GOT3 (cell line): ENCODE measurements around the gene SH3BP4.

Experiments
- DNase-seq: peaks from one replicate; lab custom pipeline; 2025; ENCODE audit warnings: mixed read lengths; lab: John Stamatoyannopoulos, UW

SH3BP4 gene

DNA sequence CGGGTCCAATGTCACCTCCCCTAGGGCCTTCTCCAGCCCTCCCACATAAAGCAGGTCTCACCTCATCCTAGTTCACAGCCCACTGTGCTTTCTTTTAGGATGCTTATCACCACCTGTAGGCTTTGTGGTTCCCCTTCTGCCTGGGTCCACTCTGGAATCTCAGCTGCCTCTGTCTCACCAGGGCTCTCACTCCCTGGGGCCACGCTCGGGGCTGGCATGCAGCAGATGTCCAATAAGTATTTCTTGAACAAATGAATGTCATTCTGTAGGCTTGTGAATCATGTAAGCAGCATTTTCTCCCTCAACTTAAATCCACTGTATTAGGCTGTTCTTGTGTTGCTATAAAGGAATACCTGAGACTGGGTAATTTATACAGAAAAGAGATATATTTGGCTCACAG lies 4.3 kb upstream of the SH3BP4 start:
- no peak for DNase-seq

DNA sequence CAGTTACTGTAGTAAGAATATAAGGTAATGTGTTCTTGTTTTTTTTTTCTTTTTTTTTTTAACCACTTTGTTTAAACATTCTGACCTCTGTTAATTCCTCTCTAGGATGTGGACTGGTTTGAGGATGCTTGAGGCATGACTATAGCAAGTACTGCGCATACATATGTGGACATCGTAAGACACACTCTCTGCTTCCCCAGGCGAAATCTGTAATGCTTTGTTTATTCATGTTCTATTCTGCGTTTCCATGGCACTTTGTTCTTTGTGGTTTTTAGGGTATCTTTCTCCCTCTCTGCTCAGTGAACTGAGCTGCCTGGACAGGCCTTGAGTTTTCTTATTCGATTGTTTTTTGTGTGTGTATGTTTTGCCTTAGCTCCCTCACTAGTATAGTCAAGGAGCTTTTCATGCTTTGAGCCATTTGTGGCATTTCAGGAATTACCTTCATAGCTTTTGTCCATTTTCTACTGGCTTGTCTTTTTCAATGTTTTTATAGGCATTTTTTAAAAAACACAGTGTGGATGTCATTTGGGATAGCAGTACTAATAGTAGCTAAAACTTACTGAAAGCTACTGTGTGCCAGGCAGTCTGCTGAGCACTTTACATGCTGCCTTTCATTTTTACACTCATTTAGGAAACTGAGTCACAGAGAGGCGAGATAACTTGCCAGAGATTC lies 1.9 kb upstream of the SH3BP4 start:
- no peak for DNase-seq

DNA sequence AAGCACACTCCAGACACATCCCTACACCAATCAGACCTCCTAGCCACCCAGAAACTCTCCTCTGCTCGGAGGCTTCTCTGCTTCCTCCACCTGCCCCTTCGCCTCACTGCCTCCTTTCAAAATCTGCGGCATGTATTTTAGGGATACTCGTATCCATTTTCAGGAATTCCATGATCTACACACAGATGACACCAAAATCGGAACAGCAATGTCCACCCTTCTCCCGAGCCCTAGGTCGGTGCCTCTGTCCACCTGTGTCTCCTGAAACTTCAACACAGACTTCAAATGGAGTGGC lies 1.4 kb upstream of the SH3BP4 start:
- DNase-seq, result no peak

DNA sequence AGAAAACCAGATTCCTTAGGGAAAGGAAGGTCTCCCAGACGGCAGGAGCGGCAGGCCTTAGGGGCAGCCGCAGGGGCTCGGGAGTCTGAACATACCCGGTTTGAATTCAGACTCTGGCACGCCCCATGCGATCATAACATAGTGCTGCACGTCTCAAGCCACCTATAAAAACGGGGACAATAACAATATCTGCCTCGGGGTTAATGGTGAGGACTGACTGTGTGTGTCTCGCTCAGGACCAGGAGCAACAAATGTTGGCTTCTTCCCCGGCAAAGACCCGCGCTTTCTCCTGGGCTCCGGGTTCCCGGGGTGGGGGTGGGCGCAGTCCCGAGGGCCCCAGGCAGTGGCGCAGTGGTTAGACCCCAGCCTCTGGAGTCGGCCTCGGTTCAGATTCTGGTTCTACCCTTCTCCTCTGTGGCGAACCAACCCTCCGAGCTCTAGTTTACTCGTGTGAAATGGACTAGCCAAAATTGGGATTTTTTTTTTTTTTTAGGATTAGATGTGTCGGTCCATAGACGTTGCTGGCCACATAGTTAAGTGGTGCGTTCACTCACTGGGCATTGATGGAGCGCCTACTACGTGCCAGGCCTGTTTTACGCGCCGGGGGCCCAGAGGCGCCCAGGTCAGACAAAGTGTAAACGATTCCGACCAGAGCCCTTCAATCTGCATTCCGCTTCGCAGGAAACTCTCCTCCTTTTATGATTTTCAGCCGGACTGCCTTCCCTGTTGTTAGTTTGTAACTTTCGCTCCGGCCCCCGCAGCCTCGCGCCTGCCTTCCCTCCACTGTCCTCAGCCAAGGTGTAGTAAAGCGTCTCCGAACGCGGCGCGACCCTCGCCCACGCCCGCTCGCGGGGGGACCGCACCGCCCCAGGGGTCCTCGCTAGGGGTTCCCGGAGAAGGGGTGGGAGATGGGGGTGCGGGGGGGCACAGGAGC lies 820 bp upstream of the SH3BP4 start:
- no peak for DNase-seq

DNA sequence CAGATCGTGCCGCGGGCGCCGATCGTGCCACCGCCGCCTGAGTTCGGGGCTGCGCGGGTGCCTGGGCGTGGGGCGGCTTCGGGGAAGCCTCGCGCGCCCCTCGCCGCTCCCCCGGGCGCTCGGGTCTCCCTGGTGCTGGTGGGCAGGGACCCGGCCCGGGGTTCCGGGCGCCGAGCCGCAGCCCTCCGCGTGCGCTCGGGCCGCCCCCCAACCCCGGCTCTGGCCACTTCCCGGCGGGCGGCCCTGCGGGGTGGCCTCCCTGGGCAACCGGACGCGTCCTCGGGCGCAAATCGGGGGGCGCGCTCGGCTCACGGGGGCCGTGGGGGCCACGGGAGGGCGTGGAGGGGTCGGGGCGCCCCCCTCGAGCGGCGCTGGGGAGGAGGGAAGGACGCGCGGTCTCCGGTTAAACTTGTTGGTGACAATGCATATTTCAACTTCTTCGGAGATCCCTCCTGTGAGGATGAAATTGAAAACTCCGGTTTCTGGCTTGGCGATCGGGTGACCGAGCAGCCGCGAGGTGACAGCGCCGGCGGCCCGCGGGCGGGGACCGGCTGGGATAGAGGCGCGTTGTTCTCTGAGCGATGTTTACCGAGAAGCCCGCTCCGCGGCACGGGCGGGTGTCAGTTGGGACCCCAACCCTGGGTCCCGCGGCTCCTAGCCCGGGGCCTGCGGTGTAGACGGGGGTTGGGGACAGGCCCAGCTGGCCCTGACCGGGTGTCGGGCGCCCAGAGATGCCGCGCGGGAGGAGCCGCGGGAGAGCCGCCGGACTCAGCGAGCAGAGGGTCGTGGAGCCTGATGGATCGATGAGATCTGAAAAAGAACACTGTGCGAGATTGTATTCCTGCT lies 676 bp downstream of the SH3BP4 start:
- DNase-seq, result no peak

DNA sequence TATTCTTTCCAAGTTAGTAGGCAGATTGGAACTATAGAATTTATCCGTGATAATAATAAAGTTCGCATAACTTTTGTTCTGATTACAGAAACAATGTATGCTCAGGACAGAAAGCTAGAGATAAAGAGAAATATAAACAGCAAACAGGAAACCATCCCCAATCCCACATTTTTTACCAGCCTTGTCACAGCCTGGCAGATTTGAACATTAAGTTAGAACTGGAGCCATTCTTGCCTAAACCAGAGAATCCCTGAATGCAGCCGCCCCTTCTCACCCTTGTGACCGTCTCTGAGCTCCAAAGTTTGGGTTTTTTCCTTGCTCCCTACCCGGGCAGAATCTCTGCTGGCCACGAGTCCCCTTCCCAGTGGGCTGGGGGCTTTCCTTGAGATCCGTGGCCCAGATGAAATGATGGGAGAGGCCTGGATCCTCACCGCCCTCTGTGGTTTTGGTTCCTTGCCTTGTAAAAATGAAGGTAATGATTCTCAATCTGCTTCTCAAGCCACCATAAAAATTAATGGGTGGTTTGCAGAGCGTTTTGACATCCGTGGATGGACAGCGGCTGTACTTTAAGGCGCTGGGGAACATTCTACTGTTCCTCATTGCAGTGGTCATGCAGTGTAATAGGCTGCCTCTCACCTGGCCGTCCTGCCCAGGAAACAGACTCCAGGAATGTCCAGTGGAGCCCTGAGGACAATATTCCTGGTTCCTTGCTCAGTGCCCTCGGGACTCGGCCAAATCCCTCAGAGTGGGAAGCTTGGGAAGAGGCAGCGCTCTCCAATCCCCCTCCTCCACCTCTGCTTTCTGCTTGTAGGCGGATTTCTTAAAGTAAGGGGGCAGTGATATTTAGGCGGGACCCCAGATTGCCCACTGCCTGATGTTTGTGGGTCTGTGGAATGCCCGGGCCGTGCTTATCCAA lies 1.6 kb downstream of the SH3BP4 start:
- no peak for DNase-seq

DNA sequence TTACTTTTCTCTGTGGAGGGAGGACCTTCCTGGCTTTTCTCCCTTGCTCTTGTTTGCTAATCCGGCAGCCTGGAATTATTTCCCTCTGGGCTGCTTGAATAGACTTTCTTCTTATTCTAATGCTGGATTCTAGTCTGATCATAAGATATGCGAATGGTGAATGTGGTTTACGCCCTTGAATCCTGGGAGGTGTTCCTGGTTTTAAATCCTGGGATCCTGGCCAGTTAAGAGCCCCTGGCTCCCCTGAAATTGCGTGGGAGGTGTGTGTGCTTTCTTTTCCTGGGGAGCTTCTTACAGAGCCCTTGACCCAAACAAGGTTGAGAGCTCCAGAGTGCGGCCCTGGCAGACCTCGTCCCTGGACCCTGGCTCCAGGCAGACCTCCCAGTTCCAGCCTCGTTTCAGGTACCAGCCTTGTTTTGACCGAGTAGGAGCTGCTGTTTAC lies 2.8 kb downstream of the SH3BP4 start:
- no peak for DNase-seq

DNA sequence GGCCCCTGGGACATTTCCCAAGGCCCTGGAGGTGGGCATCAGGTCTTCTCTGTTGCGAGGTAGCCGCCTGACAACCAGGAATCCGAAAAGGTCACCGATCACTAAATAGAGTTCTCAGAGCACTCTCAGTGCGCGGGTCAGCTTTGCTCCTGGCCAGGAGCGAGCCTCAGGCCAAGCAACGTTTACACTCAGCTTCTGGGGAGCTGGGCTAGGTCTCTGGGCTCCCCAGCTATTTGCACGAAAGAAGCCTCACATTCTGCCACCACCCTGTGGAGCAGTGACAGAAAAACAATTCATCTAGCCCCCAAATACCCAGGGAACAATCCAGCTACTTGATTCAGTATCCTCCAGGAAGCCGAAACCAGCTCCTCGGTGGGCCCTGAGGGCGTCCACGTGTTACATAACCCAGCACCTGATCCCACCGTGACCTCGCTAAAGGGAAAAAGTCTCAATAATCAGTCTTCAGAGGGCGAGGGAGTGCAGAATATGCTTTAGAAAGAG lies 3.3 kb downstream of the SH3BP4 start:
- no peak for DNase-seq

DNA sequence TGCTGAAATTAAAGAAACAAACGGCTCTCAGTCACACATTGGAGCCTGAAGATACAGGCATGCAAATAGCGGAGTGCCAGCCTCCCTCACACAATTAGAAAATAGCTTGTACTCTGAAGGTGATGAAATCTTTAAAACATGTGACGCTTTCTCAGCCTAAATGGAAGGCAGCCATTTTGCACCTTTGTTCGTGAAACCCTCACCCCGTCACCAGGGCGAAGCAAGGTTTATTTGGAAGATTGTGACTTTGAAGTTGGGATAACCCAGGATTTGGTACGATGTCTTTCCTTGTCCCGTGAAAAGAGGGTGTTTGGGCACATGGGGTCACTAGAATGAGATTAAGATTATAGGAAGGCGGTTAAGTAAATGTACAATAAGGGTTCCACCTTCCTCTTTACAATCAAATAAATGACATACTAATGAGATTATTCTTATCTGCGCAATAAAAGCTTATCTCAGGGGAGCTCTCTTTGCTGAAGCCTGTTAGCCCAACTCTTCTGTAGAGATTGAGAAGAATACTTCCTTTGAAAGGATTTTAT lies 4.2 kb downstream of the SH3BP4 start:
- DNase-seq, result no peak

DNA sequence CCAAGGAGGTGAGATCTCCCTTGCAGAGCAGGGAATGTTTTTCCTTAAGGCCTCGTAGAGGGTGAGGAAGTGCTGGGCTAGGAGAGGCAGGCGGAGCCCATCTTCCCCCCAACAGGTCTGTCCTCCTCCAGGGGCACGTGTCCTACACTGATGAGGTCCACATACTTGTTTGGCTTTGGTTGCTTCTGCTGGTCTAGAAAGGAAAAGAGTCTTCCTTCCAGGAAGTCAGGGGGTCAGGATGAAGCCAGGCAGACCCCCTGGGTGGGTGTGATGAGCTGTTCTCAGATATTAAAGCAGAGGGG lies 6.0 kb downstream of the SH3BP4 start:
- DNase-seq, result no peak

DNA sequence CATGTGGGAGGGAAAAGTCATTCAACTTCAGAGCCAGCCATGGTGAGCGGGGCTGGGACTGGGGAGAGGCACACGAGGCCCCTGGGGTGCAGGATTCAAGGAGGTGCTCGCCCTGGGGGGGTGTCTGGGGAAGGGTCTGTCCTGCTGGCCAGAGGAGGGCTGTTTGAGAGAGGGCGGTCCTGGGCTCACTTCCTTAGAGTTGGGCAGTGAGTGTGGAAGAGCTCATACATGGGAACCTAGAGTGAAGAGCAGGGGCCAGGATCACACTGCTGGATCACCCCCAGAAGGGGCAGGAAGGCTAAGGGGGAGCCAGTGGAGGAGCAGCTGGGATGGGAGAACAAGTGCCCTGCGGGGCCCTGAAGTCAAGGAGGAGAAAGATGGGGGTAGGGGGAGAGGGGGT lies 6.5 kb downstream of the SH3BP4 start:
- DNase-seq, result no peak

DNA sequence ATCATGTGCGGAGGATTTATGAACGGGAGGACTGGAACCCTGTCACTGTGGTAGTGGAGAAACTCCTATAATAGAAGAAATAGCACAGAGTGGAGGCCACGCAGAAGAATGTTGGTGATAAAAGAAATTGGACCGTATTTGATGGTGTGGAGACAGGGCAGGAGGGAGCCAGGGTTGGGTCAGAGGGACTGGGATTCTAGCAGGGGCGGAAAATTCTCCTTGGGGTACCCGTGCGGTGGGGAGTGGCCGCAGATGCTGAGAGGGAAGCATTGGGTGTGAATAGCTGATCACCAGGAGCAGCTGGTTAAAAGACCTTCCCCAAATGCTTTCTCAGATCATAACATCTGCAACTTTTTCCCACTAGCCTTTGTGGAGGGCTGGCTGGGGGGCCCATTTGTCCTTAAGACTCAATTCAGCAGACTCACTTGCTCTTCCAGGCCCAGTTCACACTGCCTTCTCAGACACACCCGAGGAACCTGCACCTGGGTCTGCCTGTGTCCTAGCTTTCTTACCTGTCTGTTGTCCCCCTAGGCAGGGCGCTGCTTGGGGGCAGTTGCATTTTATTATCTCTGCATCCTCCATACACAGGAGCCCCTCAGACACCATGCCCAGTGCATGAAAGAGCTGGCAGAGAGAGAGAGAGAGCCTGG lies 7.1 kb downstream of the SH3BP4 start:
- no peak for DNase-seq

DNA sequence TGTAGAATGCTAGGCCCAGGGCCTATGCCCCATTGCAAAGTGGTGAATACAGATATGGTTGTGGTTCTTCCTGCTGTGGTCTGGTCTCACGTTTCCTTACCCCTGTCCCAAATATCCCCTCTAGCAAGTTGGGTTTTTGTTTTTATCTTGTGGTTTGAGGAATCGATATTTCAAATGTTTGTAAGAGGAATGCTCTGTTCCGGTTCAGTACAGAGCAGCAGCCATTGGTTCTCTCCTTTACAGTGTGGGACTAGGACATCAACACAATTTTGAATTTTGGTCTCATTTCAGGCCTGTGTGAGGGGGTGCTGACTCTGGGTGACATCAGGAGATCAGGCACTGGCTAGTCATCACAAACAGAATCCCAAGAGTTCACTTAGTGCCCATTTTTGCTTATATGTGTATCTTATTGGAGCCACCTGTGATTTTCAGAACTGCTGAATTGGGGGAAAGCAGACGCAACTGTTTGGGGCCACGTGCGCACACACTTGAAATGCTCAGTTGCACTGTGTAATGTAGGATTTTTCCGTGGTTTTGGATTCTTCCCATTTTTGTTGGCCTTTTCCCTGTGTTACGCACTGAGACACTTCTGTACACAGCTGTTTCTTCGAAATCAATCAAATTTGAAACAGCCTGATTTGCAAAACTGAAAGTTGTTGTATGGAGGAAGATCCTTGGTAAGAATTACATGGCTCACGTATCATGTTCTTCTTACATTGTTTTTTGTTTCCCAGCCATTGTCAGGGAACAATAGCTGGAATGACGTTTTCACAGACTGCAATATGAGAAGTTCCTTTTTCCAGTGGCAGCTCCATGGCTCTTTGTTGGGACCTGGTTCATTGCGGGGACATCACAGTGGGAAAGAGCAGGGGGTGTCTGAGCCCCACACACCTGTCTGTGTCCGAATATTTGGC lies 8.6 kb downstream of the SH3BP4 start:
- no peak for DNase-seq

DNA sequence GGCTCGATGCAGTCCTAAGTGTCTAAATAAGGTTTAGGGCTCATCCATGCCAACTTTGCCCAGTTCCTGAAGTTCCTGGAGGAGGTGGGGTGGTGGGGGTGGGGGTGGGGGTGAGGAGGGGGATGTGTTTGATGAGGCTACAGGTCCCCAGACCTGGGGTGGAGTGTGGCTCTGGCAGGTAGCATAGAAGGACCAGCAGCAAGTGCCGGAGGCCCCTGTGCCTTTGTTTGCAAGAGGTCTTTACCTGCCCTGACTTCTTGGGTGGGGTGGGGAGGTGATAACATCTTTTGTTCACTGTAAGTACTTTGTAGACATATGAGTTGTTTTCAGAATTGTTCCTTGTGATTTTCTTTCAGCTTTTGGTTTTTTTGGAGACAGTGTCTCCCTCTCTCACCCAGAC lies 10.0 kb downstream of the SH3BP4 start:
- DNase-seq, result no peak

DNA sequence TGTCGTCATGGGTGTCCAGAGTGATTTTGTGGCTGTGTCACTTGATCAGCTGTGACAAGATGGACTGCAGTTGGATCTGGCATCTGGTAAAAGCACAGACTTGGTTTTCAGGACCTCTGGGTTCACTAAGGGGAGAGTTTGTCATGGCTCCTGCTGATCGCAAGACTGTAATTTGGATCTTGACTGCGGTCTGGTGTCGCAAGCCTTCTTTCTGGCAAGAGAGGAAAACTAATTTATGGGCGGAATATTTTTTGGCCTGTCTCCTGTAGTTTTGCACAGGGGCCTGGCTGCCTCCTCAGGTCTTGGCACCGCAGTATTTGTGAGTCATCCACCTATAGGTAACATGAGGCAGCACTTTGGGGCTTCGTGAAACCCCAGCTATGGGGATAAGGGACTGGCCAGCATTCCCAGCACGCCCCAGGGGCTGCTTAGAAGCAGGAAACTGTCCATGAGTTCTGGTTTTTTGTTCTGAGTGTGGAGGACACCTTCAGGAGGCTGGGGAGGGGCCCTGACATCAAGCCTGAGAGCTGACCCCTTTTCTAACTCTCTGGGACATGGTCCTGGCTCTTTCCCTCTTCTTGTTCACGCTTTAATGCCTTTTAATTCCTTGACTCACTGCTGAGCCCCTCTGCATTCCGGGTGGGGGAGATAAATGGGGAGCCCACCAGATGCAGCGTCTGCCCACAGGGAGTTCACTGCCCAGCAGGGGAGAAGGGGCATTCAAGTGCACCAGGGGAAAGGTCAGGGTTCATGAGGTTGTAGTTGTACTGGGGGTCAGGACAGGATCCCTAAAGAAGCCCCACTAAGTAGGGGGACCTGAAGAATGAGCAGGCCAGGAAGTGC lies 12.2 kb downstream of the SH3BP4 start:
- no peak for DNase-seq

DNA sequence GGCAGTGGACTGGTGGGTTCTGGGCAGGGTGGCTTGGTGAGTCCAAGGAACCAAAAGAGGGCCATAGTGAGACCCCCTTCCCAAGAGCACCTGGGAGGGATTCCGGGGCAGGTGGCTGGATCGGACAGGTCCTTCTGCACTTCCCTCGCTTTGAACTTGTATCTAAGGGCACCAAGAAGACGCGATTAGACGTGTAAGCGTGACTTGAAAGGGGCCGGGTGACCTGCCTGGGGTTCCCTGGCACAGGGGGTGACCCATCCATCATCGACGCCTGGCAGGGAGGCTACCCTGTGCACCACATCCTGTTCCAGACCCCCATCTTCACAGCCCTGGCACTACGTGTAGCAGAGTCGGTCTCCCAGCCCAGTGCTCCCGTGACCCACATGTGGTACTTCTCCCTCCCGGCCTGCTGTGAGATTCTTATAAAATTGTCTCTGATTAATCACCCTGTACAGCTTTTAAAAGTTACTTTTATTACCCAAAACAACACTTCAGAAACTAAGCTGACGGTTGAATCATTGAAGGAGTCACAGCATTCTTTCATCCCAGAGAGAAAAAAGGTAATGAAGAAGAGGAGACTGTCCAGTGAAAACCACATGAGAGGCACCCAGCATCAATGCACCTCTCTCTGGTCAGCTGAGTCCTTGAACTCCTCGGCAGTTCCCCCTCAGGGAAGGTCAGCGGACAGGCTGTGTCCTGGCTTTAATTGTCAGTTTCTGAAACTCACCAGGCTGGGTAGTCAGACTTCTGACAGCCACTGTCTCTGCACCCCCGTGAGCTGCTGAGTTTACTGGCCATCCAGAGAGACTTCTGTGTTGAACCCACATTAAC lies 13.0 kb downstream of the SH3BP4 start:
- DNase-seq, result no peak

DNA sequence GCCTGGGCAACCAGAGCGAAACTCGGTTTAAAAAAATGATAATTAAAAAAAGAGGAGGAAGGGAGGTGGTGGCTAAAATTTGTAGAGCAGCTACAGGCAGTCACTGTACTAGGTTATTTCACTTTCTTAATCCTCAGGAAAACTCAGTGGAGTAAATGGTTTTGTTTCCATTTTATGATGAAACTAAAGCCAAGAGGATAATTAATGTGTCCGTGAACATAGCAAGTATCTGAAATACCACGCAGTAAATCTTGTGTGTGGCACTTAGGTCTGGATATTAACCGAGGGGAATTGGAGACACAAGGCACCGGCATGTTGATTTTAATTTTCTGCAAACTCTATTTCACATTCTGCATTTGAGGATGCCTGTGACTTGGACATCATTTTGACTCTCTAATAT lies 14.5 kb downstream of the SH3BP4 start:
- no peak for DNase-seq
